HG03095 (cell line): ENCODE data around the gene HELQ.
A peak's percentile ranks its signal among the peaks of the same experiment; 100 is the strongest.
"Not testable (repeated sequence)": the region's sequence is repeated elsewhere in the genome, so short reads cannot be mapped to it uniquely, and the experiment has no call there.

Experiments
- ATAC-seq: cut with Tn5 transposase; IDR thresholded peaks from one replicate; pipeline ENCODE4 v1.9.1; 2021; ENCODE audit warnings: moderate library complexity; ENCODE audit not compliant: unreplicated experiment

Gene HELQ

GRCh38 chr4:83455281-83456183 lies at the start of gene HELQ, which contains the start of gene MRPS18C:
HELQ (minus strand) TSS chr4:83455823; CDS start chr4:83455693, 130 bp downstream.
MRPS18C (plus strand) TSS chr4:83456058; CDS start chr4:83456078, 20 bp downstream.
- peak; percentile 95 for ATAC-seq

GRCh38 chr4:83504996-83505395 lies 49.4 kb upstream of the HELQ start:
- no peak for ATAC-seq

- ATAC-seq: no peak
Measured at GRCh38 chr4:83504503-83504902, 48.9 kb upstream of the HELQ start.

GRCh38 chr4:83503974-83504373 lies 48.4 kb upstream of the HELQ start:
- ATAC-seq: no peak

- ATAC-seq: not testable (repeated sequence)
Measured at GRCh38 chr4:83501671-83502070, 46.0 kb upstream of the HELQ start.

- ATAC-seq: no peak
Measured at GRCh38 chr4:83498187-83498586, 42.6 kb upstream of the HELQ start.

GRCh38 chr4:83496085-83496917 lies 40.7 kb upstream of the HELQ start:
- not testable (repeated sequence) for ATAC-seq

- peak; percentile 65 for ATAC-seq
Measured at GRCh38 chr4:83490876-83491450, 35.3 kb upstream of the HELQ start.

GRCh38 chr4:83489711-83490326 lies 34.2 kb upstream of the HELQ start:
- ATAC-seq: no peak

- ATAC-seq: no peak
Measured at GRCh38 chr4:83486457-83487129, 31.0 kb upstream of the HELQ start.

- peak; percentile 96 for ATAC-seq
Measured at GRCh38 chr4:83484500-83485461, 29.2 kb upstream of the HELQ start, which contains the start of gene ABRAXAS1. ABRAXAS1 (minus strand) TSS chr4:83485100; CDS start chr4:83485072, 28 bp downstream.

GRCh38 chr4:83473966-83474365 lies 18.3 kb upstream of the HELQ start:
- no peak for ATAC-seq

- no peak for ATAC-seq
Measured at GRCh38 chr4:83473423-83473822, 17.8 kb upstream of the HELQ start.

- ATAC-seq: no peak
Measured at GRCh38 chr4:83456184-83456501, 520 bp upstream of the HELQ start.

- no peak for ATAC-seq
Measured at GRCh38 chr4:83454686-83455085, 937 bp downstream of the HELQ start.

- ATAC-seq: no peak
Measured at GRCh38 chr4:83449009-83449408, 6.6 kb downstream of the HELQ start.

- peak; percentile 74 for ATAC-seq
Measured at GRCh38 chr4:83440899-83441298, 14.7 kb downstream of the HELQ start.

GRCh38 chr4:83440148-83440814 lies 15.3 kb downstream of the HELQ start:
- ATAC-seq: no peak

GRCh38 chr4:83438719-83439118 lies 16.9 kb downstream of the HELQ start:
- ATAC-seq: no peak
